H1 (cell line): ENCODE results near the gene CPXM1. TPM values are rescaled to one million over a fixed set of nuclear protein-coding genes. Genes with fewer than 3 reads are reported as not detected.

Experiments
- CTCF ChIA-PET: fragments of 300-600 bp; sonication (Branson Sonifier 250); formaldehyde crosslinking; loops from one replicate; lab custom pipeline; 2021; ENCODE audit not compliant: partially characterized antibody; lab: Charles Lee
- POLR2A ChIA-PET: fragments of 300-600 bp; sonication (Branson Sonifier 250); formaldehyde crosslinking; loops from one replicate; lab custom pipeline; 2021; ENCODE audit warnings: inconsistent platforms; ENCODE audit not compliant: partially characterized antibody; lab: Charles Lee
- DNase-seq, 2 experiments: peaks; one replicate each; pipeline versions ENCODE4 v3.0.0 to v3.0.0-alpha.2; 2010 to 2022; ENCODE audit warnings: low spot score in 2 of 2, low read depth in 1 of 2, mixed read lengths in 1 of 2
- FAIRE-seq: peaks from 2 replicates; lab custom pipeline; 2011; peaks lifted over from hg19 to GRCh38; lab: Jason Lieb, UNC
- H2AFZ ChIP-seq: 2 replicates; pipeline ENCODE4 v1.8.1; 2012; ENCODE audit warnings: low read length, inconsistent platforms
- H2AK5ac ChIP-seq: 2 replicates; pipeline ENCODE4 v1.6.1; 2013; ENCODE audit warnings: low read depth, low read length
- H2BK120ac ChIP-seq: replicated peaks from 2 replicates; pipeline ENCODE3; 2013; ENCODE audit warnings: low read depth, low read length, inconsistent platforms
- H2BK12ac ChIP-seq: 2 replicates; pipeline ENCODE4 v1.6.1; 2013; ENCODE audit warnings: low read depth, low read length
- H2BK15ac ChIP-seq: 2 replicates; pipeline ENCODE4 v1.6.1; 2013; ENCODE audit warnings: low read length
- H2BK20ac ChIP-seq: 2 replicates; pipeline ENCODE4 v1.6.1; 2013; ENCODE audit warnings: low read length
- H2BK5ac ChIP-seq: 2 replicates; pipeline ENCODE4 v1.6.1; 2013; ENCODE audit warnings: low read depth, low read length
- H3K14ac ChIP-seq: 2 replicates; pipeline ENCODE4 v1.6.1; 2013; ENCODE audit warnings: inconsistent platforms; ENCODE audit not compliant: insufficient read length
- H3K18ac ChIP-seq: 2 replicates; pipeline ENCODE4 v1.6.1; 2013; ENCODE audit warnings: low read length; ENCODE audit errors: extremely low read depth
- H3K23ac ChIP-seq: 2 replicates; pipeline ENCODE4 v1.6.1; 2013; ENCODE audit warnings: inconsistent platforms; ENCODE audit not compliant: insufficient read length
- H3K23me2 ChIP-seq: 2 replicates; pipeline ENCODE4 v1.6.1; 2013; ENCODE audit warnings: low read depth, low read length
- H3K27ac ChIP-seq: 2 replicates; pipeline ENCODE4 v1.6.1; 2011; ENCODE audit warnings: low read depth, low read length, inconsistent platforms
- H3K27me3 ChIP-seq, 4 experiments: replicated peaks in 1 of 4; 1 replicate in 1 of 4; 2 replicates in 3 of 4; pipeline versions ENCODE4 v1.6.1 to v1.8.1; 2011 to 2013; ENCODE audit warnings: low read length in 3 of 4, mild to moderate bottlenecking in 3 of 4, inconsistent platforms in 2 of 4, mixed read lengths in 2 of 4, moderate library complexity in 1 of 4; ENCODE audit not compliant: control insufficient read depth in 3 of 4, insufficient read depth in 3 of 4; ENCODE audit errors: extremely low read depth in 1 of 4
- H3K36me3 ChIP-seq, 4 experiments: 2 replicates each; pipeline versions ENCODE4 v1.6.1 to v1.8.1; 2011 to 2013; ENCODE audit warnings: mild to moderate bottlenecking in 4 of 4, low read length in 3 of 4, moderate library complexity in 2 of 4, control low read depth in 1 of 4, inconsistent platforms in 1 of 4; ENCODE audit not compliant: insufficient read depth in 4 of 4, control insufficient read depth in 2 of 4
- H3K4ac ChIP-seq: replicated peaks from 2 replicates; pipeline ENCODE3; 2013; ENCODE audit warnings: low read length, low read depth, mixed read lengths, inconsistent platforms; ENCODE audit not compliant: insufficient read length
- H3K4me1 ChIP-seq, 4 experiments: replicated peaks in 1 of 4; 1 replicate in 1 of 4; 2 replicates in 3 of 4; pipeline versions ENCODE4 v1.6.1 to v1.8.1; 2011 to 2013; ENCODE audit warnings: low read length in 3 of 4, inconsistent platforms in 2 of 4, mixed read lengths in 1 of 4; ENCODE audit not compliant: insufficient read depth in 4 of 4, control insufficient read depth in 3 of 4
- H3K4me2 ChIP-seq, 2 experiments: 2 replicates each; pipeline versions ENCODE4 v1.6.1 to v1.8.1; 2011 to 2013; ENCODE audit warnings: low read depth in 2 of 2, low read length in 2 of 2, control low read depth in 1 of 2, inconsistent platforms in 1 of 2, mild to moderate bottlenecking in 1 of 2; ENCODE audit not compliant: insufficient read depth in 1 of 2
- H3K4me3 ChIP-seq, 4 experiments: fragments of 200-600, 300-600 bp in 1 of 4; sonication (generic), shearing (Covaris generic), sonication (Bioruptor Twin) in 1 of 4; 2 replicates each; pipeline versions ENCODE4 v1.5.1 to v1.8.1; 2011 to 2016; ENCODE audit warnings: low read length in 4 of 4, low read depth in 3 of 4, control low read depth in 2 of 4, inconsistent platforms in 2 of 4, mild to moderate bottlenecking in 2 of 4, mixed read lengths in 1 of 4, moderate library complexity in 1 of 4; ENCODE audit not compliant: insufficient read depth in 2 of 4; ENCODE audit errors: extremely low read depth in 1 of 4
- H3K56ac ChIP-seq: replicated peaks from 2 replicates; pipeline ENCODE3; 2013; ENCODE audit warnings: low read depth, mild to moderate bottlenecking, mixed read lengths, low read length, inconsistent platforms; ENCODE audit not compliant: insufficient read length
- H3K79me1 ChIP-seq: 2 replicates; pipeline ENCODE4 v1.6.1; 2013; ENCODE audit warnings: low read depth, low read length, control low read depth
- H3K79me2 ChIP-seq, 2 experiments: 2 replicates each; pipeline versions ENCODE4 v1.6.1 to v1.8.1; 2012 to 2013; ENCODE audit warnings: low read length in 2 of 2, mild to moderate bottlenecking in 2 of 2, inconsistent platforms in 1 of 2; ENCODE audit not compliant: insufficient read depth in 2 of 2, control insufficient read depth in 1 of 2
- H3K9ac ChIP-seq, 4 experiments: replicated peaks in 1 of 4; 1 replicate in 1 of 4; 2 replicates in 3 of 4; pipeline versions ENCODE4 v1.6.1 to v1.8.1; 2011 to 2013; ENCODE audit warnings: low read depth in 3 of 4, low read length in 3 of 4, control low read depth in 2 of 4, mild to moderate bottlenecking in 2 of 4, moderate library complexity in 2 of 4, inconsistent platforms in 1 of 4; ENCODE audit errors: extremely low read depth in 1 of 4
- H3K9me3 ChIP-seq, 2 experiments: 2 replicates each; pipeline versions ENCODE4 v1.6.1 to v1.8.1; 2012 to 2013; ENCODE audit warnings: mild to moderate bottlenecking in 2 of 2, moderate library complexity in 2 of 2, control low read depth in 1 of 2, inconsistent platforms in 1 of 2, low read depth in 1 of 2, low read length in 1 of 2, mixed read lengths in 1 of 2; ENCODE audit not compliant: insufficient read depth in 2 of 2
- H4K20me1 ChIP-seq, 2 experiments: replicated peaks in 1 of 2; 2 replicates each; pipeline versions ENCODE3 to v1.8.1; 2011 to 2013; ENCODE audit warnings: inconsistent platforms in 2 of 2, low read length in 2 of 2, mild to moderate bottlenecking in 1 of 2; ENCODE audit not compliant: insufficient read depth in 2 of 2, control insufficient read depth in 1 of 2
- H4K5ac ChIP-seq: 2 replicates; pipeline ENCODE4 v1.6.1; 2013; ENCODE audit warnings: low read length, low read depth, mixed read lengths, inconsistent platforms; ENCODE audit not compliant: insufficient read length
- H4K8ac ChIP-seq: 2 replicates; pipeline ENCODE4 v1.8.0; 2013; ENCODE audit warnings: mild to moderate bottlenecking, moderate library complexity, low read length, inconsistent platforms; ENCODE audit not compliant: insufficient read depth; ENCODE audit errors: extremely low read depth
- H4K91ac ChIP-seq: replicated peaks from 2 replicates; pipeline ENCODE3; 2013; ENCODE audit warnings: low read length, mixed read lengths, inconsistent platforms; ENCODE audit not compliant: insufficient read length
- FOSL1 ChIP-seq: IDR thresholded peaks from 2 replicates; pipeline ENCODE4 v1.6.1; 2011; ENCODE audit warnings: mild to moderate bottlenecking, low read depth, low read length, moderate library complexity; ENCODE audit not compliant: insufficient read depth
- WGBS, 2 experiments: shearing (Covaris generic) in 1 of 2; methylation state at CpG; one replicate each; pipeline versions ENCODE4 v1.1.6 to v1.1.7; 2013 to 2015; ENCODE audit warnings: low lambda C conversion rate in 2 of 2, mixed read lengths in 2 of 2, inconsistent platforms in 1 of 2, low coverage in 1 of 2, missing lambda C conversion rate in 1 of 2; ENCODE audit not compliant: insufficient replicate concordance in 2 of 2, insufficient coverage in 1 of 2, insufficient read length in 1 of 2; ENCODE audit errors: extremely low coverage in 1 of 2, missing lambda C conversion rate in 1 of 2; 5-methylcytosine and 5-hydroxymethylcytosine counted together
- polyA plus RNA-seq, 7 experiments: library from polyadenylated mRNA; depleted of rRNA in 3 of 7; stranded (reverse) in 5 of 7; unstranded in 2 of 7; fragments of >200 nt in 5 of 7; fragments of 200-250 nt in 2 of 7; gene quantifications; 1 replicate in 5 of 7; 2 replicates in 1 of 7; 4 replicates in 1 of 7; pipeline versions ENCODE4 v1.2.1 to v1.2.3, GENCODE V29; 2011 to 2013; ENCODE audit warnings: missing spikeins in 2 of 7, mixed read lengths in 2 of 7
- total RNA-seq: library from RNA; stranded (reverse); fragmentation: NEBNext Ultra II Directional; extraction: Animal tissue kit (Norgen Biotek cat#: 25700); gene quantifications from 2 replicates; pipeline ENCODE4 v1.2.1, GENCODE V29; 2021

Gene CPXM1
- total and polyA plus RNA-seq, 2 of the 8 experiments (the other 6 are each of a cell fraction or from before 2014, with no cell fraction given), result 31.3 to 81.9 TPM

GRCh38 chr20:2817341-2817726 lies 16.9 kb upstream of the CPXM1 start:
- Histone ChIP-seq H2BK15ac (no peak overlapping the region), H3K23ac (no peak overlapping the region), H3K14ac (no peak overlapping the region), H3K4me3 (no peak overlapping the region), H3K23me2 (peaks cover 3% of the 10 kb centered on the region; the same call in 1 of the 2 replicates), H2AK5ac (no peak overlapping the region), H3K4me2 (no peak overlapping the region), H3K79me1 (no peaks in the 10 kb centered on the region), H3K27me3 (peaks cover 20 to 39% (median 30%) of the 10 kb centered on the region in 4 experiments), H3K56ac (no peak overlapping the region), H4K5ac (no peak overlapping the region), H2BK120ac (no peak overlapping the region), H3K79me2 (no peaks in the 10 kb centered on the region), H2BK12ac (no peak overlapping the region), H3K9me3 (peaks cover 0 to 2% of the 10 kb centered on the region in 2 experiments; a peak in 1 of 4 replicates), H3K18ac (no peak overlapping the region), H3K27ac (no peak overlapping the region), H3K4me1 (peaks cover 0 to 14% (median 9%) of the 10 kb centered on the region in 4 experiments; a peak in 6 of 7 replicates), H2BK20ac (no peak overlapping the region), H3K36me3 (0 out of 8 replicates have a peak, but pooled peaks cover 0 to 2% (median 0%) of the 10 kb centered on the region in 4 experiments), H4K20me1 (no peaks in the 10 kb centered on the region), H3K4ac (no peak overlapping the region), H4K8ac (no peak overlapping the region), H2AFZ (no peak overlapping the region), H3K9ac (no peak overlapping the region), H2BK5ac (no peak overlapping the region), H4K91ac (no peak overlapping the region)
- no peak for DNase-seq
- WGBS, 2 experiments, result 86% methylated on average over 2 of the region's 2 CpGs; no CpG with 5 or more reads in 1 of the 2 experiments
- CTCF ChIA-PET, result interaction anchor here (0.9 to 2.4 kb wide), 6 partner anchors 8 to 117 kb away, joined by 3 to 9 read pairs (median 4); no protein-coding TSS in a partner anchor
- FAIRE-seq, result no peak
- TF ChIP-seq FOSL1, result no peak
- POLR2A ChIA-PET, result interaction anchor here (1.1 kb wide), 1 partner anchor 351 kb away, joined by 3 read pairs; no protein-coding TSS in a partner anchor
